Heart left ventricle (tissue), 16 donors: ENCODE data around the gene NECTIN2. TPM values are rescaled to one million over a fixed set of nuclear protein-coding genes. Genes with fewer than 3 reads are reported as not detected.

Source experiments
- ATAC-seq, 4 donors: fragments of 200-7000 bp; cut with Tn5 transposase; one replicate each; pipeline ENCODE4 v1.9.1; 2020 to 2022; ENCODE audit warnings: moderate library complexity in 4 of 4, mild to moderate bottlenecking in 3 of 4, moderate number of reproducible peaks in 1 of 4
- DNase-seq, 5 donors: peaks; one replicate each; pipeline ENCODE4 v3.0.0-alpha.2; 2020
- H3K27ac ChIP-seq, 12 donors: fragments of 200-600 bp; sonication (generic) in 4 of 12; one replicate each; pipeline versions ENCODE4 v1.5.0 to v1.8.0; 2016 to 2022; ENCODE audit warnings: mild to moderate bottlenecking in 2 of 12
- H3K27me3 ChIP-seq, 9 donors: fragments of 200-600 bp; sonication (generic) in 2 of 9; one replicate each; pipeline versions ENCODE4 v1.5.1 to v1.8.0; 2016 to 2022; ENCODE audit warnings: mild to moderate bottlenecking in 3 of 9
- H3K36me3 ChIP-seq, 9 donors: fragments of 200-600 bp; sonication (generic) in 2 of 9; one replicate each; pipeline versions ENCODE4 v1.5.0 to v1.8.0; 2018 to 2022; ENCODE audit warnings: mild to moderate bottlenecking in 2 of 9
- H3K4me1 ChIP-seq, 12 donors: fragments of 200-600 bp; sonication (generic) in 4 of 12; one replicate each; pipeline versions ENCODE4 v1.5.0 to v1.8.0; 2016 to 2022; ENCODE audit warnings: mild to moderate bottlenecking in 3 of 12
- H3K4me3 ChIP-seq, 12 donors: fragments of 200-600 bp; sonication (generic) in 4 of 12; one replicate each; pipeline versions ENCODE4 v1.5.0 to v1.8.0; 2017 to 2022; ENCODE audit warnings: mild to moderate bottlenecking in 9 of 12, moderate library complexity in 4 of 12
- H3K9me3 ChIP-seq, 12 donors: fragments of 200-600 bp; sonication (generic) in 4 of 12; one replicate each; pipeline versions ENCODE4 v1.5.0 to v1.8.0; 2016 to 2022; ENCODE audit warnings: mild to moderate bottlenecking in 1 of 12
- CTCF ChIP-seq, 12 donors: fragments of 200-600 bp; sonication (generic) in 4 of 12; IDR thresholded peaks; one replicate each; pipeline versions ENCODE4 v1.5.0 to v1.8.0; 2018 to 2022; ENCODE audit warnings: antibody characterized with exemption in 12 of 12, mild to moderate bottlenecking in 5 of 12
- POLR2A ChIP-seq, 2 donors: fragments of 450-650 bp; IDR thresholded peaks; one replicate each; pipeline ENCODE4 v1.6.1; 2017; ENCODE audit warnings: antibody characterized with exemption in 2 of 2, mild to moderate bottlenecking in 2 of 2, moderate library complexity in 2 of 2
- WGBS, 4 donors: extraction: QIAGEN DNeasy Blood & Tissue Kit in 2 of 4; methylation state at CpG; one replicate each; pipeline versions ENCODE4 v1.1.5 to v1.1.7; 2013 to 2018; 5-methylcytosine and 5-hydroxymethylcytosine counted together
- intact Hi-C, 10 donors: fragments of 100-400 bp; cut with DNase I; formaldehyde crosslinking; loops; one replicate each; pipeline versions ENCODE4 v1.11.1 to v1.14.2; 2022
- polyA plus RNA-seq, 2 donors: library from polyadenylated mRNA; stranded (reverse); fragments of 200-250 nt; gene quantifications; one replicate each; pipeline ENCODE4 v1.2.3, GENCODE V29; 2013
- total RNA-seq, 9 donors: library from RNA; depleted of rRNA in 2 of 9; stranded (reverse); fragments of >200 nt in 2 of 9; fragmentation: NEBNext Ultra II Directional in 3 of 9; extraction: Animal tissue kit (Norgen Biotek cat#: 25700) in 3 of 9; gene quantifications; one replicate each; pipeline versions ENCODE4 v1.1.0 to v1.2.4, GENCODE V29; 2016 to 2023
- donor health status: ischemic (EF 13 %, LVEDD 7.1; RV severe dilation, severe dysfunction).
- donor health status: healthy with polysubstance abuse.
- donor health status: DM: no; HTN: yes; CAD: no.
- donor health status: DM: no; HTN: no; CAD: no.
- donor health status: ischemic (EF 25% LVEDD 6.9; RV normal size, moderate dysfunction).
- donor health status: ischemic (EF 25% LVEDD 5.7; RV mildly dilated, moderate dysfunction).
- donor health status: healthy.
- donor health status: DM: yes; HTN: yes; CAD: no.
- donor health status: ischemic (EF 35%, LVEDD 5.7; RV mildly dilated, moderate dysfunction).
- donor health status: nonischemic (EF 11% LVEDD 7.7; RV severe dilation, severe dysfunction).
- donor health status: DM: yes; HTN: yes; CAD: no.
- donor health status: PGD.
- donor health status: ischemic (EF 29% LVEDD 5.4; RV normal size, mild dysfunction).
- donor health status: nonischemic (EF 23%, LVEDD 6.1; RV moderate dilation, normal function).

The NECTIN2 gene
- total and polyA plus RNA-seq, 11 donors: 37.0 to 99.6 (median 57.6) TPM

- H3K36me3 ChIP-seq: peaks cover 0 to 11% (median 3%) of the 10 kb centered on the region in 9 donors
- intact Hi-C loops: no loop called here
- no peaks in the 10 kb centered on the region for H3K9me3 ChIP-seq
- H3K4me1 ChIP-seq: peaks cover 15 to 63% (median 37%) of the 10 kb centered on the region in 12 donors
- TF ChIP-seq CTCF (IDR thresholded peaks at IDR 0.05): no peak
- no peak for TF ChIP-seq POLR2A (IDR thresholded peaks at IDR 0.05)
- WGBS, 4 donors: 42 to 65% (median 62%) methylated on average over 6 to 8 of the region's 8 CpGs
- peak overlapping the region in 10 of 12 donors; percentile 29 to 100 (median 98) for H3K27ac ChIP-seq
- peak overlapping the region in 1 of 12 donors; percentile 1 for H3K4me3 ChIP-seq
- no peaks in the 10 kb centered on the region for H3K27me3 ChIP-seq
- ATAC-seq (no peak), DNase-seq (peak in 4 of 5 donors; percentile 36 to 52 (median 42))
These were observed 4.6 kb downstream of the NECTIN2 start for GRCh38 chr19:44850641-44851109.

GRCh38 chr19:44851427-44851826, 5.3 kb downstream of the NECTIN2 start:
- no peak for TF ChIP-seq POLR2A (IDR thresholded peaks at IDR 0.05)
- TF ChIP-seq CTCF (IDR thresholded peaks at IDR 0.05): no peak
- ATAC-seq (no peak), DNase-seq (peak in 1 of 5 donors; percentile 28)
- H3K9me3 ChIP-seq: no peaks in the 10 kb centered on the region
- intact Hi-C loops: no loop called here
- H3K27me3 ChIP-seq: no peaks in the 10 kb centered on the region
- H3K27ac ChIP-seq: peak overlapping the region in 1 of 12 donors; percentile 99
- peaks cover 15 to 70% (median 43%) of the 10 kb centered on the region in 12 donors for H3K4me1 ChIP-seq
- WGBS, 4 donors: 64 to 85% (median 71%) methylated on average over 2 of the region's 2 CpGs
- H3K36me3 ChIP-seq: peaks cover 0 to 11% (median 3%) of the 10 kb centered on the region in 9 donors
- H3K4me3 ChIP-seq: no peak overlapping the region

GRCh38 chr19:44855606-44856005, 9.5 kb downstream of the NECTIN2 start:
- peaks cover 0 to 21% (median 10%) of the 10 kb centered on the region in 9 donors for H3K36me3 ChIP-seq
- WGBS, 4 donors: 94 to 97% (median 95%) methylated on average over 1 of the region's 1 CpG
- no peaks in the 10 kb centered on the region for H3K9me3 ChIP-seq
- TF ChIP-seq POLR2A (IDR thresholded peaks at IDR 0.05): no peak
- TF ChIP-seq CTCF (IDR thresholded peaks at IDR 0.05): no peak
- H3K4me3 ChIP-seq: no peak overlapping the region
- no peaks in the 10 kb centered on the region for H3K27me3 ChIP-seq
- intact Hi-C loops: no loop called here
- DNase-seq: no peak
- peak overlapping the region in 10 of 12 donors; percentile 38 to 82 (median 58) for H3K27ac ChIP-seq
- no peak for ATAC-seq
- peaks cover 0 to 47% (median 28%) of the 10 kb centered on the region in 12 donors for H3K4me1 ChIP-seq

GRCh38 chr19:44856421-44857083, 10.5 kb downstream of the NECTIN2 start:
- Histone ChIP-seq H3K27ac (peak overlapping the region; percentile 19 to 82 (median 55)), H3K36me3 (peaks cover 0 to 29% (median 17%) of the 10 kb centered on the region in 9 donors), H3K27me3 (no peaks in the 10 kb centered on the region), H3K4me1 (peaks cover 0 to 45% (median 27%) of the 10 kb centered on the region in 12 donors), H3K9me3 (no peaks in the 10 kb centered on the region), H3K4me3 (no peak overlapping the region)
- TF ChIP-seq CTCF (IDR thresholded peaks at IDR 0.05) (no peak), POLR2A (IDR thresholded peaks at IDR 0.05) (no peak)
- ATAC-seq (peak; percentile 32 to 82 (median 67)), DNase-seq (peak in 1 of 5 donors; percentile 47)
- 41 to 58% (median 47%) methylated on average over 6 to 10 of the region's 10 CpGs for WGBS, 4 donors
- intact Hi-C loops: no loop called here
